Coronary artery (tissue), 2 donors: ENCODE results near the gene ARHGAP10.
A peak's percentile ranks its signal among the peaks of the same experiment; 100 is the strongest.

Experiments used
- DNase-seq: peaks from one replicate; pipeline ENCODE4 v3.0.0-alpha.2; 2017; ENCODE audit warnings: low spot score
- H3K27ac ChIP-seq, 2 donors: fragments of 200-600 bp; sonication (generic); one replicate each; pipeline ENCODE4 v1.5.1; 2016 to 2019
- H3K4me3 ChIP-seq: fragments of 200-600 bp; sonication (generic); 2 replicates; pipeline ENCODE4 v1.5.1; 2016; ENCODE audit warnings: mild to moderate bottlenecking, moderate library complexity
- CTCF ChIP-seq: fragments of 200-600 bp; sonication (generic); IDR thresholded peaks from one replicate; pipeline ENCODE4 v1.5.1; 2019; ENCODE audit warnings: antibody characterized with exemption

ARHGAP10 gene

GRCh38 chr4:147753047-147753446 is 21.2 kb downstream of the ARHGAP10 start:
- Histone ChIP-seq H3K27ac (peak overlapping the region; percentile 20 to 75), H3K4me3 (no peak overlapping the region)
- TF ChIP-seq CTCF: no peak
- DNase-seq: no peak

- no peak for TF ChIP-seq CTCF
- Histone ChIP-seq H3K4me3 (peak overlapping the region; percentile 30), H3K27ac (peak overlapping the region; percentile 75 to 84)
- no peak for DNase-seq
Measured at GRCh38 chr4:147754037-147754445, 22.2 kb downstream of the ARHGAP10 start.

- TF ChIP-seq CTCF: no peak
- Histone ChIP-seq H3K4me3 (peak overlapping the region; percentile 57), H3K27ac (peak overlapping the region; percentile 75 to 83)
- no peak for DNase-seq
Measured at GRCh38 chr4:147755561-147756295, 23.8 kb downstream of the ARHGAP10 start.

- TF ChIP-seq CTCF: no peak
- H3K4me3 ChIP-seq: no peak overlapping the region
- H3K27ac ChIP-seq: peak overlapping the region; percentile 75 to 83
- no peak for DNase-seq
Measured at GRCh38 chr4:147756417-147756816, 24.5 kb downstream of the ARHGAP10 start.

- no peak for DNase-seq
Measured at GRCh38 chr4:147760176-147760575, 28.3 kb downstream of the ARHGAP10 start.

GRCh38 chr4:147760695-147761094 is 28.8 kb downstream of the ARHGAP10 start:
- no peak for DNase-seq
- TF ChIP-seq CTCF: no peak
- Histone ChIP-seq H3K4me3 (no peak overlapping the region), H3K27ac (peak overlapping the region; percentile 57 to 72)

More at GRCh38 chr4:147760176-147760575, 28.3 kb downstream of the ARHGAP10 start:
- no peak for TF ChIP-seq CTCF
- Histone ChIP-seq H3K27ac (peak overlapping the region; percentile 57 to 72), H3K4me3 (no peak overlapping the region)

GRCh38 chr4:147761218-147761883 is 29.5 kb downstream of the ARHGAP10 start:
- H3K4me3 ChIP-seq: no peak overlapping the region
- peak overlapping the region; percentile 57 to 72 for H3K27ac ChIP-seq
- no peak for DNase-seq
- no peak for TF ChIP-seq CTCF
